OCI-LY3 (cell line): ENCODE results near the gene ERCC2.

Experiments used
- EZH2phosphoT487 ChIP-seq: fragments of 200-600 bp; shearing (Covaris generic); IDR thresholded peaks from 2 replicates; pipeline ENCODE4 v1.6.1; 2018; ENCODE audit warnings: antibody characterized with exemption, mixed run types, low read depth
- TF ChIP-seq, protein P1 (sequence below): fragments of 200-600, 300-600 bp; sonication (generic); IDR thresholded peaks from 2 replicates; pipeline ENCODE4 v1.5.1; 2014; ENCODE audit warnings: antibody characterized with exemption, low read length, low read depth

DNA sequence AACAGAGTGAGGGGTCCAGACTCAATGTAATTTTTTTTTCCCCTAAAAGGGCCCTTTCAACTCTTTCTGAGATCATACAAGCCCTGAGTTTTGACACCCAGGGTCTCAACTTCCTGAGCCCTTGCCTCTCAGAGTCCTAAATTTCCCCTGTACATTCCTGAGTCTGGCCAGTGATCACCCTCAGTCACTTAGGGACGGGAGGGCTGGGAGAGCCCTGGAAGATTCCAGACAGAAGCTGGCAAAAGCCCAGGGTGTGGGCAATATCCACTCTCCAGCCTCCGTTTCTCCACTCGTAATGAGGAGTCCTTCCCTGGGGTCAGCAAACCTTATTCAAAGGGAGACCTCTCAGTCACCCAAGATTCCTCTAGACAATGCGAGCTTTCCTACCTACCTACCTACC, 32.9 kb upstream of the ERCC2 start:
- TF ChIP-seq, protein P1, sequence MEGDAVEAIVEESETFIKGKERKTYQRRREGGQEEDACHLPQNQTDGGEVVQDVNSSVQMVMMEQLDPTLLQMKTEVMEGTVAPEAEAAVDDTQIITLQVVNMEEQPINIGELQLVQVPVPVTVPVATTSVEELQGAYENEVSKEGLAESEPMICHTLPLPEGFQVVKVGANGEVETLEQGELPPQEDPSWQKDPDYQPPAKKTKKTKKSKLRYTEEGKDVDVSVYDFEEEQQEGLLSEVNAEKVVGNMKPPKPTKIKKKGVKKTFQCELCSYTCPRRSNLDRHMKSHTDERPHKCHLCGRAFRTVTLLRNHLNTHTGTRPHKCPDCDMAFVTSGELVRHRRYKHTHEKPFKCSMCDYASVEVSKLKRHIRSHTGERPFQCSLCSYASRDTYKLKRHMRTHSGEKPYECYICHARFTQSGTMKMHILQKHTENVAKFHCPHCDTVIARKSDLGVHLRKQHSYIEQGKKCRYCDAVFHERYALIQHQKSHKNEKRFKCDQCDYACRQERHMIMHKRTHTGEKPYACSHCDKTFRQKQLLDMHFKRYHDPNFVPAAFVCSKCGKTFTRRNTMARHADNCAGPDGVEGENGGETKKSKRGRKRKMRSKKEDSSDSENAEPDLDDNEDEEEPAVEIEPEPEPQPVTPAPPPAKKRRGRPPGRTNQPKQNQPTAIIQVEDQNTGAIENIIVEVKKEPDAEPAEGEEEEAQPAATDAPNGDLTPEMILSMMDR, result no peak
- TF ChIP-seq EZH2phosphoT487, result no peak
